WTC11 (cell line): ENCODE results near the gene SBNO2. TPM values are rescaled to one million over a fixed set of nuclear protein-coding genes. Genes with fewer than 3 reads are reported as not detected.

ENCODE experiments used
- ATAC-seq: fragments of 200-7000 bp; cut with Tn5 transposase; 2 replicates; pipeline ENCODE4 v1.10.0; 2021; ENCODE audit warnings: mild to moderate bottlenecking, moderate library complexity
- CTCF ChIA-PET: fragments of 300-600 bp; sonication (Branson Sonifier 250); formaldehyde crosslinking; loops from one replicate; lab custom pipeline; 2021; ENCODE audit warnings: antibody characterized with exemption; lab: Charles Lee
- POLR2A ChIA-PET: fragments of 350-600 bp; sonication (Branson Sonifier 250); formaldehyde crosslinking; loops from one replicate; lab custom pipeline; 2021; ENCODE audit warnings: antibody characterized with exemption; lab: Charles Lee
- DNase-seq: peaks from one replicate; pipeline ENCODE4 v3.0.0; 2021; ENCODE audit warnings: low spot score
- H3K27ac Mint-ChIP-seq: 2 replicates; pipeline ENCODE4 v1.8.0; 2021; ENCODE audit warnings: mixed read lengths
- H3K27me3 Mint-ChIP-seq: 2 replicates; pipeline ENCODE4 v1.8.0; 2021; ENCODE audit warnings: low read depth, mild to moderate bottlenecking, moderate library complexity, mixed read lengths
- H3K36me3 Mint-ChIP-seq: 2 replicates; pipeline ENCODE4 v1.8.0; 2021; ENCODE audit warnings: mixed read lengths
- H3K4me1 Mint-ChIP-seq: 2 replicates; pipeline ENCODE4 v1.8.0; 2022; ENCODE audit warnings: mixed read lengths
- H3K4me3 Mint-ChIP-seq: 2 replicates; pipeline ENCODE4 v1.8.0; 2021; ENCODE audit warnings: mild to moderate bottlenecking, moderate library complexity, mixed read lengths
- H3K9me3 Mint-ChIP-seq: 2 replicates; pipeline ENCODE4 v1.8.0; 2021; ENCODE audit warnings: mixed read lengths
- GRHL2 ChIP-seq: fragments of 250-450 bp; sonication (Bioruptor Pico); IDR thresholded peaks from 2 replicates; pipeline ENCODE4 v1.8.0; 2022; ENCODE audit warnings: mild to moderate bottlenecking, moderate library complexity; ENCODE audit not compliant: insufficient replicate concordance, severe bottlenecking
- KAT7 ChIP-seq: sonication (generic); formaldehyde crosslinking; IDR thresholded peaks from 2 replicates; pipeline ENCODE4 v1.8.1; 2023; ENCODE audit warnings: missing genetic modification reagents, mild to moderate bottlenecking, borderline replicate concordance
- MYBL2 ChIP-seq: sonication (generic); formaldehyde crosslinking; IDR thresholded peaks from 2 replicates; pipeline ENCODE4 v1.8.1; 2023; ENCODE audit warnings: mild to moderate bottlenecking, moderate library complexity, missing genetic modification reagents
- RELA ChIP-seq: sonication (generic); formaldehyde crosslinking; IDR thresholded peaks from 2 replicates; pipeline ENCODE4 v1.8.1; 2022; ENCODE audit warnings: missing genetic modification reagents, mild to moderate bottlenecking, borderline replicate concordance
- SMAD3 ChIP-seq: sonication (generic); formaldehyde crosslinking; IDR thresholded peaks from 2 replicates; pipeline ENCODE4 v1.8.0; 2022; ENCODE audit warnings: missing genetic modification reagents, mild to moderate bottlenecking, borderline replicate concordance
- ZNF671 ChIP-seq: fragments of 250-450 bp; sonication (Bioruptor Pico); IDR thresholded peaks from 2 replicates; pipeline ENCODE4 v1.8.0; 2021; ENCODE audit warnings: mild to moderate bottlenecking
- total RNA-seq: library from RNA; stranded (reverse); gene quantifications from 3 replicates; pipeline ENCODE4 v1.2.3, GENCODE V29; 2021
- TF ChIP-seq, protein P1 (sequence below): fragments of 250-450 bp; sonication (Bioruptor Pico); IDR thresholded peaks from 2 replicates; pipeline ENCODE4 v2.1.2; 2022; ENCODE audit warnings: mild to moderate bottlenecking, moderate library complexity
- TF ChIP-seq, protein P2 (sequence below): sonication (generic); formaldehyde crosslinking; IDR thresholded peaks from 2 replicates; pipeline ENCODE4 v1.8.1; 2022; ENCODE audit warnings: mild to moderate bottlenecking, missing genetic modification reagents, moderate library complexity, borderline replicate concordance
- TF ChIP-seq, protein P3 (sequence below): sonication (generic); formaldehyde crosslinking; IDR thresholded peaks from 2 replicates; pipeline ENCODE4 v1.8.1; 2023; ENCODE audit warnings: mild to moderate bottlenecking, missing genetic modification reagents, moderate library complexity
- TF ChIP-seq, protein P4 (sequence below): sonication (generic); formaldehyde crosslinking; conservative IDR thresholded peaks from 2 replicates; pipeline ENCODE4 v1.8.1; 2022; ENCODE audit warnings: mild to moderate bottlenecking, missing genetic modification reagents
- TF ChIP-seq, protein P5 (sequence below): sonication (generic); formaldehyde crosslinking; IDR thresholded peaks from 2 replicates; pipeline ENCODE4 v1.8.0; 2023; ENCODE audit warnings: missing genetic modification reagents, mild to moderate bottlenecking, borderline replicate concordance

SBNO2 gene
- total RNA-seq, 1 experiment from 2014 or later = 57.3 TPM

DNA sequence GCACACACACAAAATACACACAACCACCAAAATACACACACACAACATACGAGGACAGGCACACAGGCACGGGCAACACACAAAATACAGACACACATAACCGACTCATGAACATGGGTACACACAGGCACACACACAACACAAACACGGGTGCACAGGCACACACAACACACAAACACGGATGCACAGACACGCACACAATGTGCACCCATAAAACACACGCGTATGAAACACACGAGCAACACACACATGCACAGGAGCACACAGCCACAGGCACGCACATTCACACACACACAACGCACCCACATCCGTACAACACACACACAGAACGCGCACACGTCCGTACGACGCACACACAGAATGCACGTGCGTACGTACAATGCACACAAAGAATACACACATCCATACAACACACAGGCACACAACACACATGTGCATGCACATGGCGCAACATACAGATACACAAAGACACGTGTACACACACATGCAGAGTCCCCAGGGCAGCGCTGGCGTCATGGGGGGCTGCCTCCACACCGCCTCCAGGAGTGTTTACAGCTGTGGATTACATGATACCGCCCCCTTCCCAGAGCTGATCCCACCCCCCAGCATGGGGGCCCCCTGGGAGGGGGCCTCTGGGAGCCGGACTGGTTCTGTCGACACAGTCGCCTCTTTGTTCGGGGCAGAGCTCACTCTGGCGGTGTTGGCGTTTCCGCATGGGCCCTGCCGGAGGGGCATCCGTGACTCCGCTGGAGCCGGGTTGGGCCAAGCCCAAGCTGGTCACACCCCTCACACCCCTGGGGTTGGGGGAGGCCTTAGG is 2.9 kb downstream of the SBNO2 start (continued):
- TF ChIP-seq, protein P1, sequence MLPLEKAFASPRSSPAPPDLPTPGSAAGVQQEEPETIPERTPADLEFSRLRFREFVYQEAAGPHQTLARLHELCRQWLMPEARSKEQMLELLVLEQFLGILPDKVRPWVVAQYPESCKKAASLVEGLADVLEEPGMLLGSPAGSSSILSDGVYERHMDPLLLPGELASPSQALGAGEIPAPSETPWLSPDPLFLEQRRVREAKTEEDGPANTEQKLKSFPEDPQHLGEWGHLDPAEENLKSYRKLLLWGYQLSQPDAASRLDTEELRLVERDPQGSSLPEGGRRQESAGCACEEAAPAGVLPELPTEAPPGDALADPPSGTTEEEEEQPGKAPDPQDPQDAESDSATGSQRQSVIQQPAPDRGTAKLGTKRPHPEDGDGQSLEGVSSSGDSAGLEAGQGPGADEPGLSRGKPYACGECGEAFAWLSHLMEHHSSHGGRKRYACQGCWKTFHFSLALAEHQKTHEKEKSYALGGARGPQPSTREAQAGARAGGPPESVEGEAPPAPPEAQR (CRISPR knock-in tag) = no peak
- no peak for TF ChIP-seq SMAD3
- TF ChIP-seq, protein P2, sequence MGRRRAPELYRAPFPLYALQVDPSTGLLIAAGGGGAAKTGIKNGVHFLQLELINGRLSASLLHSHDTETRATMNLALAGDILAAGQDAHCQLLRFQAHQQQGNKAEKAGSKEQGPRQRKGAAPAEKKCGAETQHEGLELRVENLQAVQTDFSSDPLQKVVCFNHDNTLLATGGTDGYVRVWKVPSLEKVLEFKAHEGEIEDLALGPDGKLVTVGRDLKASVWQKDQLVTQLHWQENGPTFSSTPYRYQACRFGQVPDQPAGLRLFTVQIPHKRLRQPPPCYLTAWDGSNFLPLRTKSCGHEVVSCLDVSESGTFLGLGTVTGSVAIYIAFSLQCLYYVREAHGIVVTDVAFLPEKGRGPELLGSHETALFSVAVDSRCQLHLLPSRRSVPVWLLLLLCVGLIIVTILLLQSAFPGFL (CRISPR knock-in tag) = no peak
- TF ChIP-seq GRHL2 (CRISPR knock-in tag) = no peak

DNA sequence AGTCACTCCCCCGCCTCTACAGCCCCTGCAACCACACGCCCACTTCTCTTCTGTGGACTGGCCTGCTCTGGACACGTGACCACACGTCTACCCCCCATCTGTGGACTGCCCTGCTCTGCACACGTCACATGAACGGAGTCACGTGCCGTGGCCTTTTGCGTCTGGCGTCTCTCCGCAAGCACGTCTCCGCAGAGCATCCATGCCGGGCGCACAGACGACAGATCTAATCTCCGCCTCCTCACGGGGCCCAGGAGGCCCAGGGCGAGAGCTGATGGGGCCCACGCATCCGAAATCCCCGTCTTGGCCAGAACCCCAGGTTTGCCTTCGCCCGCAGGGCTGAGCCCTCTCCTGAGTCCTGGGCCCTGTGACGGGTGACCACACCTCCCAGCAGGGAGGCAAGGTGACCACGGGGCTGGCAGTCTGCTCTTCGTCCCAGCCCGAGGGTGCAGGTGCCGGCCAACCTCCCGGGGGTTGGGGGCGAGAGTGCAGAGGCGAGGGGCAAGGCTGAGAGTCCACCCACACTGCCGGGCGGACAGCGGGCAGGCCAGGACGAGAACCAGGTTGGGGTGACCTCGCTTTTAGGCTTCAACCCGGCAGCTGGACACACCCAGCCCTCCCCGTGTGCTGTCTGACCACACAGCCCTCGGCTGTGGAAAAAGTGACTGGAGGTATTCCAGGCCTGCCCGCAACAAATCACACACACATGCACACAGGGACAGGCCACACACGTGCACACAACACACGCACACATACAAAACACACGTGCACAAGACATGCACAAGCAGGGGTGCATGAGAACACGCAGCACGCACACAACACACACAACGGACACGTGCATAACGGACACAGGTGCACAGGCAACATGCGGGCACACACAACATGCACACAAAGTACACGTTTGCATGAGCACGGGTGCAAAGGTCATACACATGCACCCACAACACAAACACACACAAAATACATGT is 3.9 kb downstream of the SBNO2 start:
- ChIA-PET POLR2A (no interaction called here), CTCF (interaction anchor here (1.1 kb wide), 1 partner anchor 47 kb away, joined by 3 read pairs; no protein-coding TSS in a partner anchor)
- ATAC-seq (no peak), DNase-seq (peak; percentile 14)
- no peaks in the 10 kb centered on the region for H3K27me3 Mint-ChIP-seq
- no peaks in the 10 kb centered on the region for H3K9me3 Mint-ChIP-seq
- no peaks in the 10 kb centered on the region; the same call in 1 of the 2 replicates for H3K36me3 Mint-ChIP-seq
- peak overlapping the region; percentile 97 for H3K27ac Mint-ChIP-seq
- peaks cover 29% of the 10 kb centered on the region for H3K4me1 Mint-ChIP-seq
- no peak for TF ChIP-seq KAT7
- TF ChIP-seq, protein P3, sequence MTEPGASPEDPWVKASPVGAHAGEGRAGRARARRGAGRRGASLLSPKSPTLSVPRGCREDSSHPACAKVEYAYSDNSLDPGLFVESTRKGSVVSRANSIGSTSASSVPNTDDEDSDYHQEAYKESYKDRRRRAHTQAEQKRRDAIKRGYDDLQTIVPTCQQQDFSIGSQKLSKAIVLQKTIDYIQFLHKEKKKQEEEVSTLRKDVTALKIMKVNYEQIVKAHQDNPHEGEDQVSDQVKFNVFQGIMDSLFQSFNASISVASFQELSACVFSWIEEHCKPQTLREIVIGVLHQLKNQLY (CRISPR knock-in tag) = no peak
- TF ChIP-seq RELA = no peak
- no peak for TF ChIP-seq ZNF671
- TF ChIP-seq, protein P2 (CRISPR knock-in tag) = no peak
- TF ChIP-seq MYBL2 (CRISPR knock-in tag) = no peak
- TF ChIP-seq, protein P4, sequence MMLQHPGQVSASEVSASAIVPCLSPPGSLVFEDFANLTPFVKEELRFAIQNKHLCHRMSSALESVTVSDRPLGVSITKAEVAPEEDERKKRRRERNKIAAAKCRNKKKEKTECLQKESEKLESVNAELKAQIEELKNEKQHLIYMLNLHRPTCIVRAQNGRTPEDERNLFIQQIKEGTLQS = 0 out of 2 replicates have a peak, but pooled peaks have one; percentile 31
- TF ChIP-seq, protein P5, sequence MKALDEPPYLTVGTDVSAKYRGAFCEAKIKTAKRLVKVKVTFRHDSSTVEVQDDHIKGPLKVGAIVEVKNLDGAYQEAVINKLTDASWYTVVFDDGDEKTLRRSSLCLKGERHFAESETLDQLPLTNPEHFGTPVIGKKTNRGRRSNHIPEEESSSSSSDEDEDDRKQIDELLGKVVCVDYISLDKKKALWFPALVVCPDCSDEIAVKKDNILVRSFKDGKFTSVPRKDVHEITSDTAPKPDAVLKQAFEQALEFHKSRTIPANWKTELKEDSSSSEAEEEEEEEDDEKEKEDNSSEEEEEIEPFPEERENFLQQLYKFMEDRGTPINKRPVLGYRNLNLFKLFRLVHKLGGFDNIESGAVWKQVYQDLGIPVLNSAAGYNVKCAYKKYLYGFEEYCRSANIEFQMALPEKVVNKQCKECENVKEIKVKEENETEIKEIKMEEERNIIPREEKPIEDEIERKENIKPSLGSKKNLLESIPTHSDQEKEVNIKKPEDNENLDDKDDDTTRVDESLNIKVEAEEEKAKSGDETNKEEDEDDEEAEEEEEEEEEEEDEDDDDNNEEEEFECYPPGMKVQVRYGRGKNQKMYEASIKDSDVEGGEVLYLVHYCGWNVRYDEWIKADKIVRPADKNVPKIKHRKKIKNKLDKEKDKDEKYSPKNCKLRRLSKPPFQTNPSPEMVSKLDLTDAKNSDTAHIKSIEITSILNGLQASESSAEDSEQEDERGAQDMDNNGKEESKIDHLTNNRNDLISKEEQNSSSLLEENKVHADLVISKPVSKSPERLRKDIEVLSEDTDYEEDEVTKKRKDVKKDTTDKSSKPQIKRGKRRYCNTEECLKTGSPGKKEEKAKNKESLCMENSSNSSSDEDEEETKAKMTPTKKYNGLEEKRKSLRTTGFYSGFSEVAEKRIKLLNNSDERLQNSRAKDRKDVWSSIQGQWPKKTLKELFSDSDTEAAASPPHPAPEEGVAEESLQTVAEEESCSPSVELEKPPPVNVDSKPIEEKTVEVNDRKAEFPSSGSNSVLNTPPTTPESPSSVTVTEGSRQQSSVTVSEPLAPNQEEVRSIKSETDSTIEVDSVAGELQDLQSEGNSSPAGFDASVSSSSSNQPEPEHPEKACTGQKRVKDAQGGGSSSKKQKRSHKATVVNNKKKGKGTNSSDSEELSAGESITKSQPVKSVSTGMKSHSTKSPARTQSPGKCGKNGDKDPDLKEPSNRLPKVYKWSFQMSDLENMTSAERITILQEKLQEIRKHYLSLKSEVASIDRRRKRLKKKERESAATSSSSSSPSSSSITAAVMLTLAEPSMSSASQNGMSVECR (CRISPR knock-in tag) = no peak
- peak overlapping the region; percentile 9; the same call in 1 of the 2 replicates for H3K4me3 Mint-ChIP-seq
